GM21526 (cell line): ENCODE results near the gene PRR15L.

Experiments used
- ATAC-seq: cut with Tn5 transposase; IDR thresholded peaks from one replicate; pipeline ENCODE4 v1.9.1; 2021; ENCODE audit warnings: moderate library complexity; ENCODE audit not compliant: unreplicated experiment, low FRiP score

PRR15L gene

DNA sequence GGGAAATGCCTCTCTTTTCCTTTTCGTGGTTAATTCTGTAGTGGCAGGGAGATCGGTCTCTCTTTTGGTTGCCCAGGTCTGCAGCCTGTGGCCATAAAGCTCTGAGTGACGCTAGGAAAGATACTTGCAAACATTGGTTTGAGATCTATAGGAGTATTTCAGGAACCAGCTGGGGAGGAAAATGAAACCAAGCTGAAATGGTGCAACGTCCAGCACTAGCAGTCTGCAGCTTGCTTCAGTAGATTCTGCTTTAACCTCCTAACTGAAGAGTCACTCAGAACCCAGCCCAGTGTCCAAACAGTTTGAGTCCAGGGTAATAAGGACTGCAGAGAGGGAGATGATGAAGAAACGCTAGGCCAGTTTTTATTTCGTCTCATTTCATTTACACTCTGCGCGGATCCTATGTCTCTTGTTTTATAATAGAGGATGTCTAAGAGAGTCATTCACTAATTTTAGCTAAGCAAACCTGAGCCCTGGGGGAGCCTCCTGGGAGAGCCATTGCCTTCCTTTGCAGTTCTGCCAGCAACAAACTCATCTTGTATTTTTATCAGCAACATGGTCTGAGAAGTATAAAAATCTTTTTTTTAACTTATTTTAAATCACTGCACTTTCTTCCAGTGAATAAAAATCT is 49.6 kb downstream of the PRR15L start:
- ATAC-seq = no peak

GRCh38 chr17:47906443-47906842 is 51.2 kb downstream of the PRR15L start:
- ATAC-seq = no peak

DNA sequence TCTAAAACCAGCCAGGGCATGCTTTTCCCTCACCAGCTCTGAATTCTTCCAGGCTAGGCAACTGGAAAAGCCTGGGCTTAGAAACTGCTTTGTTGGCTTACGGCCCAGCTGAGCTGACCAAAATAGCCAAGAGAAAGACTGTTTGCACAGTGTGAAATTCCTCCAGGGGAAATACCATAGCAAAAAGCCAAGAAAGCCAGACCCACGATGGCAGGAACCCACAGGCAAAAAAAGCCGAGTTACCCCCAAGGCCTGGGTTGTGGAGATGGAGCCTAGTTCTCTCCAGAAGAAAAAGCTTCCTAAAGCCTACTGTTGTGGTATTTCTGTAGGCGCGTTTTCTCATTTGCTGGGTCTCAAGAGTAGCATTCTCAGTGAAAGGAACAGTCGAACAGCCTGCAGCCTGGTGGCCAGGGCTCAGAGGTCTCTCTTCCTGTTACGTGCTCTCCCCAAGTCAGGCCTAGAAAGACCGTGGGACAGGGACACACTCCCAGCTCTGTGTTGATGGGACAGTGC is 52.4 kb downstream of the PRR15L start:
- ATAC-seq = no peak

DNA sequence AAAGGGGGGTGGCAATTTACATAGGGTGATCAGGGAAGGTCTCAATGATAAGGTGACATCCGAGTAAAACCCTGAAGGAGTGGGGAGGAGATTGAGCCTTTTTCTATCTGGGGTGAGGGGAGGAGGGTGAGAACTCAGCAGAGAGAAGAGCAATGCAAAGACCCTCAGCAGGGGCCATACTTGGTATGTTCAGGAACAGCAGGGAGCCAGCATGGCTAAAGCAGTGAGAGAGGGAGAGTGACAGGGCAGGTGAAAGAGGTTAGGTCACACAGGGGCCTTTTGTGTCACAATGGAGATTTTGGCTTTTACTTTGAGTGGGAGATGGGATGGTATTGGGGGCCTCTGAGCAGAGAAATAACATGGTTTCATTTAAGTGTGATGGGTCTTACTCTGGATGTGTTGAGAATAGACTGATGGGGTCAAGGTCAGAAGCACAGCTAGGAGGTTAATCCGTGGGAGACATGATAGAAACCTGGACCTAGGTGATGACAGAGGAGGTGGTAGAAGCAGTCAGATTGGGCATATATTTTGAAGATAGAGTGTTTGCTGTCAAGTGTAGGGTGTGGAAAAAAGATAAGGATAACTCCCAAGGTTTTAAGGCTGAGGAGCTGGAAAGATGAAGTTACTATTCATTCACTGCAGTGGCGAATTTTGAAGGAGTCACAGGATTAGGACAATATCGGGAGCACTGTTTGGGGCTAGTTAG is 55.5 kb downstream of the PRR15L start:
- ATAC-seq = no peak
